ENCODE measurements around the gene POM121.
"Not testable (repeated sequence)": the region's sequence is repeated elsewhere in the genome, so short reads cannot be mapped to it uniquely, and the experiment has no call there.

The POM121 gene

DNA sequence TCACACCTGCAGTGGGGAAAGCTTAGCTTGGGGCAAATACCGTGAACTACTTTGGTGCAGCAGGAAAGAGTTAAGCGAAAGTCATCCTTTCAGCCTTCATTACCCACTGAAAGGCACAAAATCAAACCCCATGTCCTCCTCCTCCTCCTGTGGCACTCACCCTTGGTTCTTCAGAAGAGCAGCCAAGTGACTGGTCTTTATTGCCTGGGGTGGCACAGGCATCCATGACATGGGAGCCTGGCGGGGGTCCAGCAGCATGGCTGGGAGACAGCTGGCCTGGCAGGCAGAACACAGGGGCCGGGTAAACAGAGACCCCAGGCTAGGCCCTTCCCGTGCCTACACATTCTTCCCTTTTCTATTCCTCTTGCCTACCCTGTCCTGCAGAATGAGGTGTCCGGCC is 24.8 kb downstream of the POM121 start:
- not testable (repeated sequence) for DNase-seq

DNA sequence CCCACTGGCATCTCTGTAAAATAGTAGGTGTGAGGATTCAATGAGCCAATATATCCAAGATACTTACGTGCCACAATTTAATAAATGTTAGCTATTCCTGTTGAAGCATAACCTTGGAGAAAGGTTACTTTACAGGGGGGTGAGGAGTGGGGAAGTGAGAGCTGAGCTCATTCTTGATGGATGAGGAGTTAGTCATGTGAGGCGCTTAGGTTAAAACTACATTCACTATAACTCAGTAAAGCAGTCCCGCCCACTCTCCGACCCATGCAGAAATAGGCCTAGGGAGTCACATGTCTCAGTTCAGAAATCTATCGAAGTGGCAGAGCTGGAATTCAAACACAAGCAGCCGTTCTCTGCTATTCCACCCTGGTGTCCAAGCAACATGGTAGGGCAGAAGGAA is 25.5 kb downstream of the POM121 start:
- not testable (repeated sequence) for DNase-seq

DNA sequence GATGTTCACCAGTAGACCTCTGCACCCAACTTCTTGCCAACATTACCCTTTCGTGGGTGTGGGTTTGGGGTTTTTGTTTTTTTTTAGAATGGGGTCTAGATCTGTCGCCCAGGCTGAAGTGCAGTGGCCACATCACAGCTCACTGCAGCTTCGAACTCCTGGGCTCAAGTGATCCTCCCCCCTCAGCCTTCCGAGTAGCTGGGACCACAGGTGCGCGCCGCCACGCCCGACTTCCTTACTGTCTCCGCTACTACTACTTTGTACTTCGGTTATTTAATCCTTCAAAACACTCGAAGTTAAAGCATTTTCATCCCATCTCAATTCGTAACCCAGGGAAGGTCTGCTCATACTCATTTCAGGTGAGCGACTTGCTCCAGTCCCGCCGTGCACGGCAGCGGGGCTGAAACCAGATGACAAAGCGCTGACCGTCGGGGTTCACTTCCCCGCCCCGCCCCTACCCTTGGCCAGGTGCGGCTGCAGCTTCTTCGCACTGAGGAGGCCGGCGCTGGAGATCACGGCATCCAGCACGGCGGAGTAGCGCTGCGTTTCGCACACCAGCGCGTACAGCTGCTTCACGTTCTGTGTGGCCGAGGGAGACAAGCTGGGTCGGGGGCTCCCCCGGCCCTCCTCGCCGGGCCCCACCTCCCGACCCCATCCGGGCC is 29.1 kb downstream of the POM121 start:
- DNase-seq, result not testable (repeated sequence)

DNA sequence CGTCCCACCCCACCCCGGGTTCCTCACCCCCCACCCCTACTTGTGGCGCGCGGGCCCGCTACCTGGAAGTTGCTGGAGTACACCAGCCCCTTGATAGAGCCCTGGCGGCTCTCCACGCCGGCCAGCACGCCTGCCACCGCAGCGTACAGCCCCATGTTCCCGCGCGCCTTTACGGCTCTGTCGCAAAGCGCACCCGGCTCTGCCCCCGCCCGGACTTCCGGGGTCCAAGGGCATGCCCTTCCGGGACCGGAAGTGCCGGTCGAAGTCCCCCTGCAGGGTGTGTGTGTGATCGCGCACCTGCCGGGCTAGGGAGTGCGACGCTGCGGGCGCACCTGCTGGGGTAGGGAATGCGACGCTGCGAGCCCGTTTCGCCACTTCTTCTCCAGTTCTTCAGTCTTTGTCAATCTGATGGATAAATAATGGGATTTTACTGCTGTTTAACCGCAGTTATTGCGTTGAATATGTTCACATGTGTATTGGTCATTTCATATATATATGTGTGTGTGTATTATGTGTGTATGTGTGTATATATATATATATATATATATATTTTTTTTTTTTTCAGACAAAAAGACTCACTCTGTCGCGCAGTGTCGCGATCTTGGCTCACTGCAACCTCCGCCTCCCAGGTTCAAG is 29.8 kb downstream of the POM121 start:
- not testable (repeated sequence) for DNase-seq

DNA sequence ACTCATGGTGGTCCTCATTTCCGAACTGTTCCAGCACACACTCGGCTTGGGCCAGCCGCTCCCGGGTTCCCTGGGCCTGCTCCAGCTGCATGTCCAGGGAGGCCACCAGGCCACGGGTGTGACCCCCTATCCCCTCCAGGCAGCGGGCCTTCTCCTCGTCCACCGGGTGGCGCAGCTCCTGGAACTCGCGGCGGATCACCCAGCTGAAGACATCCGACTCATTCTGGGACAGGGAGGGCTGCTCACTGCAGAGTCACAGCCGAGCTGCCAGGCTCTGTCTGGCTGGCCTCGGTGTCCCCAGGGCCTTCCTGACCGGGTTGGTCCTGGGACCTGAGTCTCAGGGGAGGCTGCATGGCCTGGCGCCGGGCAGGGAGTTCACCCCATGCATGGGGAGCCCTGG is 35.1 kb downstream of the POM121 start:
- not testable (repeated sequence) for DNase-seq

DNA sequence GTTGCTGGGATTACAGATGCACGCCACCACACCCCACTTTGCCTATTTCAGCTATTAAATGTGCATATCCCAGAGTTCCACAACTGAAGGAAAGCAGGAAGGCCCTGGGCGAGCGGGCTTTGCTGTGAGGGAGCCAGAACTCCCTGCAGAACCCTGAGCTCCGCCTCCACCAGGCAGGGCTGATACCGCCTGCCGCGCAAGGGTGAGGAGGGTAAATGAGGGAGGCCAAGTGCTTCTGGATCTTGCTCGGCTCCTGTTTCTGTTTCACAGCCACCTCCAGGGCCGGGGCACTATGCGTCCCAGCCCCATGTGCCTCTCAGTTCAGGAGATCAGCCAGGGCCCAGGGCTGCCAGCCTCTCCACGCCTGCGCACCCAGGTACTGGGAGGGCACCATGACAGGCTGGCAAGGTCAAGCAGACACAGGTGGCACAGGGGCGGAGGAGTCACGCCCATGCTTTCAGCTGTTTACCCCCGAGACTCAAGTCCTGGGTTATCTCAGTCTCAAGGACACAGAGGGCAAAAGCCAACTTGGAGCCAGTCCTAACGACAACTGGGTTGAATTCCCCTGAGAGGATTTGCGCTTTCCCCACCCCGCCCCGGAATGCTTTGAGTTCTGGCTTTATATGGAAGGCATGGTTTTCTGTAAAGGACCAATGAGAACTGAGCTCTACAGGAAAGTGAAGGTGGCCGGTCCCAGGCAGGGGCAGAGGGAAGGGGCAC is 35.9 kb downstream of the POM121 start:
- not testable (repeated sequence) for DNase-seq

DNA sequence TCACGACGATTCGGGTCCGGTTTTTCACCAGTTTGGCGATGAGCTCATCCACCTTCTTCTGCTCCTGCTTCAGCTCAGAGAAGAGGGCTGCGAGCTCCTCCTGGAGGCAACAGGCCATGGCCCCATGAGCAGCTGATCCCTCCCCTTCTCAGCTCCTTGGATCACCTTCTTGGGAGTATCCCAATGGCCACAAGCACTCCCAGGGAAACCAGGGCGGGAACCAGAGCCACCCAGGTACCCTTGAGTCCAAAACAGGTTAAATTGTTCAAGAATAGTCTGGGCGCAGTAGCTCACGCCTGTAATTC is 36.4 kb downstream of the POM121 start:
- not testable (repeated sequence) for DNase-seq

DNA sequence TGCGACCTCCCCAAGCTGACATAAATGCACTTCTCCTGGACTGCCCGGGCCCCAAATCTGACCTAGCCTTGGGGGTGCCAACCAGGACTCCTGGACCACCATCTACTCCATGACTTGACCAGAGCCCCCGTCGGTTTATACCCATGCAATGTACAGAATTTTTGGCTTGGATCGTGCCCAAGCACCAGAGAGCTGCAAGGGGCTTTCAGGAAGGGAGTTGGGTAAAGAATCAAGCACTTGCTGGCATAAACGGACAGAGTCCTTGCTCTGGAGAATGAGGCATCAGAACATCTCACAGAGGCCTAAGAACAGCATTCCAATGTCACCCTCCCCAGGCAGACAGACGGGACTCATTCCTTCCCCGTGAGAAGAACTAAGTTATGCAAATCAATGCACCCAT is 38.2 kb downstream of the POM121 start:
- DNase-seq, result not testable (repeated sequence)

DNA sequence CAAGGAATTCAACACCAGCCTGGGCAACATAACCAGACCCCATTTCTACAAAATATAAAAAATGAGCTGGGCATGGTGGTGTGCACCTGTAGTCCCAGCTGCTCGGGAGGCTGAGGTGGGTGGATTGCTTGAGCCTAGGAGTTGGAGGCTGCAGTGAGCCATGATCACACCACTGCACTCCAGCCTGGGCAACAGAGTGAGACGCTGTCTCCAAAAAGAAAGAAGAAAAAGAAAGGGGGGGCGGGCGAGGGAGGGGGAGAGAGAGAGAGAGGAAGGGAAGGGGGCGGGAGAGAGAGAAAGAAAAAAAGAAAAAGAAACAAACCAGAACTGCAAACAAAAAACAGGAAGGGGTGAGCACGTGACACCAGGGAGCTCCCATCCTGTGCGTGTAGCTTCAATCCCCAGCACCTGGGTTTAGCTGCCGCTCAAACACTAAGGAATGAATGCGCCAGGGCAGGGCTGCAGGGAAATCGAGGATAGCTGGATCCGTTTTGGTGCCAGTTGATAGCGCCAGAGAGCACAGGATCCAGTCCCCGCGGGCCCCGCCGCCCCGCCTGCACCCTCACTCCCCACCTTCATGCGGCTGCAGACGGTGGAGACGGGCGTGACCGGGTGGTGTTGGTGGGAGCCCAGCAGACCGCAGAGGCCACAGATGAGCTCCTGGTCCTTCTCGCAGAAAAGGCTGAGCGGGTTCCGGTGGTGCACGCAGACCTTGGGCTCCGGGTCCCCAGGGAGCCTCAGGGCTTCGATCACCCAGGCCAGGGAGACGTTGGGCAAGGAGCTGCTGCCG is 40.5 kb downstream of the POM121 start:
- not testable (repeated sequence) for DNase-seq

DNA sequence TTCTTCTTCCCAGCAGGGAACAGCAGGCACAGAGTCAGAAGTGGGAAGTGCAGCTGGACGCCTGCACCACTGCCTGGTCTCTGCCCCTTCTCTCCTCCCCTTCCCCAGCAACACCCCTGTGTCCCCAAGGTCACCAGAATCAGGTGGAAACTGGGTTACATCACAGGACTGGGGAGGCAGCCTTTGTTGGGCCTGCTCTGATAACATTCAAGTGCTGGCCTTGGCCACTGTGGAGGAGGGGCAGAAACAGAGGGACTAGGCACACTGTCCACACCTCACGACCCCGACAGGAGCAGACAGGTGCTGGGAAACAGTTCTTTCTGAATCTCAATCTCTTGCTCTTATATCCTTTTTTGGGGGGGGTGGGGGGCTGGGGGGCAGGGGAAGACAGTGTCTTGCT is 42.0 kb downstream of the POM121 start:
- not testable (repeated sequence) for DNase-seq

DNA sequence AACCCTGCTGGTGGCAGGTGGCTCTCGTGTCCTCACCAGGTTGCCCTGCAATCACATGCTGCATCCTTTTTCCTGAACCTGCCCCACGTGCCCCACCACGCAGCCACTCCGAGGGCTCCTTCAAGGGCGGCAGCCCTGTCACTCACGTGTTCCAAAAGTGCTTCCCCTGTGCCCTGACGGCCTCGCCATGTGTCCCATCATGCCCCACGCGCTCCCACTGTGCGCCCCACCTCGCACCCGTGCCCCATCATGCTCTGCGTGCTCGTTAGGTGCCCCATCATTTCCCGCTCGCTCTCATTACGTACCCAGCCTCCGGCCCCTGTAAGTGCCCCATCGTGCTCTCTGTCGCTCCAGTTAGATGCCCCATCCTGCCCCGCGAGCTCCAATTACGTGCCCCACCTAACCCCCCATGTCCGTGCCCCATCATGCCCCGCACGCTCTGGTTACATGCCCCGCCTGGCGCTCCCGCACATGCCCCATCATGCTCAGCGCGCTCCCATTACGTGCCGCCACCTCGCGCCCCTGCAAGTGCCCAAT is 44.2 kb downstream of the POM121 start, which contains the start of gene TRIM74:
Gene TRIM74 (minus strand): TSS at position 487 of the 537 bp plus-strand sequence. CDS start 3,309 bp downstream, outside the sequence.
- not testable (repeated sequence) for DNase-seq

DNA sequence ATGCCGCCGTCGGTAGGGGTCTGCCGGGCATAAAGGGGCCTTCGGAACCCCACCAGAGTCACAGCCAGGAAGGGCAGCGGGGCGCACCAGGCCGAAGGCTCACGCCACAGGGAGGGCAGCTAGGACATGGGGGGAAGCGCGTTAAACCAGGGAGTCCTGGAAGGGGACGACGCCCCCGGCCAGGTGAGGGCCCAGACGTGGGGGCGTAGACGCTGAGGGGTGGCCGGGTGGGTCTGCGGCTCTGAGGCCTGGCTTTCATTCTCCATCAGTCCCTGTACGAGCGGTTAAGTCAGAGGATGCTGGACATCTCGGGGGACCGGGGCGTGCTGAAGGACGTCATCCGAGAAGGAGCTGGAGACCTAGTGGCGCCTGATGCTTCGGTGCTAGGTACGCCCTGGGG is 44.8 kb downstream of the POM121 start:
- not testable (repeated sequence) for DNase-seq

DNA sequence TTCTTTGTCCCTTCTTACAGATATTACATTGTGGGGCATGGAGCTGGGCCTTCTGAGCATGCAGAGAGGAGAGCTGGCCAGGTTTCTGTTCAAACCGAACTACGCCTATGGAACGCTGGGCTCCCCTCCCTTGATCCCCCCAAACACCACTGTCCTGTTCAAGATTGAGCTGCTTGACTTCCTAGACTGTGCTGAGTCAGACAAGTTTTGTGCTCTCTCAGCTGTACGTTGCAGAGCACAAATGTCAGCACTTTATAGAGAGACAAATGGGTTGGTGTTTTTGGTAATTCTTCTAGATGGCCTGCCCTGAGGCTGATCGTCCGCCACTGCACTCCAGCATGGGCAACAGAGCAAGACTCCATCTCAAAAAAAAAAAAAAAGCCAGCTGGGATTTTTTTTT is 46.6 kb downstream of the POM121 start:
- not testable (repeated sequence) for DNase-seq

DNA sequence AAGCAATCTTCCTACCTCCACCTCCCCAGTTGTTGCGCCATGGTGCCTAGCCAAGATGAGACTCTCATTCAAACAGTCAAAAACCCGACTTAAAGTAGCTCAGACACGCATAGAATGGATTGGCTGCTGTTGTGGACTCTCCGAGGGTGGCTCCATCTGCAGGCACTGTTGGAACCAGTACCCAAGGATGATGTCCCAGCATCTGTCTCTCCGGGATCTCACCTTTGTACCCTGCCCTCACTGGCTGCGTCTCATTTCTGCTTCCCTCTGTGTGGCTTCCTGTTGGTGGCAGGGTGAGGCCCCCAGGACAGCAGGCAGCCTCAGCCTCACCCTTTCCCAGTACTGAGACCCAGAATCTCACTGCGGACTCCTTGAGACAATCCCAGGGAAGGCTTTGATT is 49.9 kb downstream of the POM121 start:
- DNase-seq, result not testable (repeated sequence)

DNA sequence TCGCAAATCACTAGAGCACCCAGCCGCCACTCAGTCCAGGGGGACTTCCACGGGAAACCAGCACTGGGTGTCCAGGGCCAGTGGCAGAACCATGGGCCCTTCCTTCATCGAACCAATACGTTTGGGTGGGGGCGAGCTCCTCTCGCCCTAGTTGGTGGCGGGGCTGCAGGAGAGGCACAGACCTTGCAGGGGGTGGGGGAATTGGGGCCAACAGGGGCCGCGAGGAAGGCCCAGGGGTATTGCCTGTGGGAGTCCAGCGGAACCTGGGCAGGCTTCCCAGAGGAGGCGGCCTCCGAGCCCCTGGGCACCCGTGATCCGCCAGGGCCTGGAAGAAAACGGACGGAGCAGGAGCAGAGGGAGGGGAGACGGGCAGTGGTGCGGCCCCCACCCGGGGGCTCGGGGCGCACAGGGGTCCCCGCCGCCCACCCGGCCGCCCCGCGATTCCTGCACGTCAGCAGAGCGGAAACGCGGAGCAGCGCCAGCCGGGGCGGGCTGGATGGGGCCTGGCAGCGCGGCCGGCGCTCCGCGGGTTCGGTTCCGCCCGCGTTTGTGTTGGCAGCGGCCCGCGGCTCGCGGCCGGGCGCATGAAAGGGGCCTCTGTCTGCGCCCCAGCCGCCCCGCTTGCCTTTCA is 50.9 kb downstream of the POM121 start:
- DNase-seq, result not testable (repeated sequence)

DNA sequence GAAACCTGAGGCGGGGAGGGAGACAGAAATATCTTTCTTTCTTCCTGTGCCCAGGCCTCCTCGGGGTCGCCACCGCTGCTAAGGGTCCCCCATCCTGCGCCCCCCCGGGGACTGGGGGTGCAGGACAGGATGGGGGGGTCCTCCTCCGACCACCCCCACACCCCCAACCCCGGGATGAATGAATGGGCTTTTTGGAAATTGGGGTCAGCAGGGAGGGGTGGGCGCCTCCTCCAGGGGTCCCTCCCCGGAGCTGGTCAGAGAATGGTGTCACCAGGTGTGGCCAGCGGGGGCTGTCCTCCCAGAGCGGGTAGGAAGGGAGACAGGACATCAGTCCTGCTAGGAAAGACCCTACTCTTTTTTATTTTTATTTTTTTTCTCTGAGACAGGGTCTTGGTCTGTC is 51.5 kb downstream of the POM121 start:
- DNase-seq, result not testable (repeated sequence)

DNA sequence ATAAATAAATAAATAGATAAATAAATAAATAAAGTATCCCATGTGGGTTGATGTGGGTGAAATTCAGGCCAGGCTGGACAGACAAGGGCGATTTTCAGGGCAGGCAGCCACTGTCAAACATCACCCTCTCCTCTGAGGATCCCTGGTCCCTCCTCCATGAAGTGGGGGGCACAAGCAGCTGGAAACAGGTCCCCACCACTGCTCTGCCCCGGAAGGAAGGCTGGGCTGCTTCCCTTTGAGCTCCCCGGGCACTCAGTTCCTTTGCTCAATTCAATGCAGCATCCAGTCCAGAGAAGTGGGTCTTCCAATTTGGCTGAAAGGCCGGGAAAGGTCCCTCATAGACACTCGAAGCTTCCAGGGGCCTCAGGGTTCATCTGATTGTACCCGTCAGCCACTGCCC is 55.5 kb downstream of the POM121 start:
- not testable (repeated sequence) for DNase-seq

DNA sequence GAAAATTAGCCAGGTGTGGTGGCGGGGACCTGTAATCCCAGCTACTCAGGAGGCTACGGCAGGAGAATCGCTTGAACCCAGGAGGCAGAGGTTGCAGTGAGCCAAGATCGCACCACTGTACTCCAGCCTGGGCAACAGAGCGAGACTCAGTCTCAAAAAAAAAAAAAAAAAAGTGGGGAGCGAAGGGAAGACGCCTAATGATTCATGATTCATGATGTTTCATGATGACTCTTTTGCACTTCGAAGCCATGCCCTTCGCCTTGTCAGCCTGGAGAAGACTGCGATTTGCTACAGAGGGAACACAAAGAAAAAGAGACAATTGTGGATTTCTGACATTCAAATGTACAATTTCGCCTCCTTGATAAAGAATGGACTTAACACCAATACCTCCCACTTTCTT is 57.2 kb downstream of the POM121 start:
- DNase-seq, result not testable (repeated sequence)

DNA sequence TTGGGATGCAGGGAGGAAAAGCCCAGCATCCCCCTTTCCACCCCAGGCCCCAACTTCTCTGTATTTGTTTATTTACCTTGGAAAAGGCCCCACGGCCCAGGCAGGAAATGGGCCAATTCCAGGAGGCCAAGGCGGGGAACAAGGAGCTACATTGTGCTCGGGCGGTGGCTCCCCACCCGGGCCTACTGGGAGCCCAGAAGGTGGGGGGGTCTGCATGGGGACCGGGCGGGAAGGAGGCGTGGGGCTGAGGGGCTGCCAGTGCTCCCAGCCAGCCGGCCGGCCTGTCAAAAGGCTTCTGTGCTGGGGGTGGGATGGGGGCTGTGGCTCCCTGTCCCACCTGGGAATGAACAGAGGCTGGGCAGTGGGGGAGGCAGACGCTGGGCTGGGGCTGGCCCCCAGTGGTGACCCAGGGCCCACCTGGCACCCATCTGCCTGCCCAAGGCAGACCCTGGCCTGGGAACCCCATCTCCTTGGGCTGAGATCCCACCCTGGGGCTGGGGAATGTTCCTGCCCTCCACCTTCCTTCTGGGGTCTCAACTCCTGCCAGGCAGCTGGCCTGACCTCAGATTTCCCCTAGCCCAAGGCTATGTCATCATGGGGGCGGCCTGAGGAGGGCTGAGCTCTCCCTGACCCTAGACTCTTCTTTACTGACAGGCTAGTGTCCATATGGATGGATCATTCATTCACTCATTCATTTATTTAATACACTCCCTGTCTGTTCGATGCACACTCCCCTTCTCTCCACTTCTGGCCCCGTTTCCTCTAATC is 65.4 kb downstream of the POM121 start:
- DNase-seq, result not testable (repeated sequence)

DNA sequence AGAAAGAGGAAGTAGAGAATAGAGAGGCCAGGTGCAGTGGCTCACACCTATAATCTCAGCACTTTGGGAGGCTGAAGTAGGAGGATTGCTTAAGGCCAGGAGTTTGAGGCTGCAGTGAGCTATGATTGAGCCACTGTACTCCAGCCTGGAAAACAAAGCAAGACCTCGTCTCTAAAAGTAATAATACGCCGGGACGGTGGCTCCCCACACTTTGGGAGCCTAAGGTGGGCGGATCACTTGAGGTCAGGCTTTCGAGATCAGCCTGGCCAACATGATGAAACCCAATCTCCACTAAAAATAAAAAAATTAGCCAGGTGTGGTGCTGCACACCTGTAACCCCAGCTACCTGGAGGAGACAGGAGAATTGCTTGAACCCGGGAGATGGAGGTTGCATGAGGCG is 70.6 kb downstream of the POM121 start:
- DNase-seq, result not testable (repeated sequence)

DNA sequence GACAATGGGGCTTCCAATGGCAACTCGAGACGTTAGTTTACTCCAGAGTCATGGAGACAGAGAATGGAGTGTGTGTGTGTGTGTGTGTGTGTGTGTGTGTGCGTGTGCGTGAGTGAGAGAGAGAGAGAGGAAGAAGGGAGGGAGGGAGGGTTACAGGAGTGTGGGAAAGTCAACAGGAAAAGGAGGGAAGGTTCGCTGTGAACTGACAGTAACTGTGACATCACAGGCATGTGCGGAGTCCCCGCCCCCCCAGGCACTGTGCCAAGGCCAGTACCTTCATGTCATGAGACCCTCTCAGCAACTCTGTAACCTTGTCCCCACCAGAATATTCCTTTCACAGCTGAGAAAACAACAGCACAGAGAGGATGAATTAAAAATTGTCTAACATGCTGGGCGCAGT is 72.6 kb downstream of the POM121 start:
- not testable (repeated sequence) for DNase-seq
